DND-41 (cell line): ENCODE results near the gene ST3GAL4.

Source experiments
- EZH2 ChIP-seq: IDR thresholded peaks from 3 replicates; pipeline ENCODE4 v1.6.1; 2012; ENCODE audit warnings: borderline replicate concordance, low read depth, mild to moderate bottlenecking, moderate library complexity, low read length, inconsistent platforms; ENCODE audit not compliant: severe bottlenecking
- TF ChIP-seq, protein P1 (sequence below): IDR thresholded peaks from 2 replicates; pipeline ENCODE4 v1.5.1; 2012; ENCODE audit warnings: borderline replicate concordance, low read length, moderate library complexity, mild to moderate bottlenecking; ENCODE audit not compliant: poor library complexity, severe bottlenecking; ENCODE audit errors: extremely low read depth

DNA sequence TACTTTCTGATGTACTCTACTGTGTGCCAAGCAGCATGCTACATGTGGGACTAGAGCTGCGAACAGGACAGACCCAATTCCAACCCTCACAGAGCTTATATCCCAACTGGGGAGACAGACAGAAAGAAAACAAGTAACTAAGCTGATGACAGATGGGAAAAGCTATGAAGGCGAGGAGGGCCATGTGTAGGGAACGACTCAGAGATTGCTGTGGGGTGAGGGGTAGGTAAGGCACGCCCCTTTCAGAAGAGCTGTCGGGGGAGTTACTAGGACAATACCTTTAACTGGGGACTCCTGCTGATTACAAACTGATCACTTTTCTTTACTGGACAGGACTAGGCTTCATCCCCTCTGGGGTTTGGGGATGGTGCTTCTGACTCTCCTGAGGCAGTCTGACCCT, 48.9 kb downstream of the ST3GAL4 start:
- TF ChIP-seq EZH2: no peak
- TF ChIP-seq, protein P1, sequence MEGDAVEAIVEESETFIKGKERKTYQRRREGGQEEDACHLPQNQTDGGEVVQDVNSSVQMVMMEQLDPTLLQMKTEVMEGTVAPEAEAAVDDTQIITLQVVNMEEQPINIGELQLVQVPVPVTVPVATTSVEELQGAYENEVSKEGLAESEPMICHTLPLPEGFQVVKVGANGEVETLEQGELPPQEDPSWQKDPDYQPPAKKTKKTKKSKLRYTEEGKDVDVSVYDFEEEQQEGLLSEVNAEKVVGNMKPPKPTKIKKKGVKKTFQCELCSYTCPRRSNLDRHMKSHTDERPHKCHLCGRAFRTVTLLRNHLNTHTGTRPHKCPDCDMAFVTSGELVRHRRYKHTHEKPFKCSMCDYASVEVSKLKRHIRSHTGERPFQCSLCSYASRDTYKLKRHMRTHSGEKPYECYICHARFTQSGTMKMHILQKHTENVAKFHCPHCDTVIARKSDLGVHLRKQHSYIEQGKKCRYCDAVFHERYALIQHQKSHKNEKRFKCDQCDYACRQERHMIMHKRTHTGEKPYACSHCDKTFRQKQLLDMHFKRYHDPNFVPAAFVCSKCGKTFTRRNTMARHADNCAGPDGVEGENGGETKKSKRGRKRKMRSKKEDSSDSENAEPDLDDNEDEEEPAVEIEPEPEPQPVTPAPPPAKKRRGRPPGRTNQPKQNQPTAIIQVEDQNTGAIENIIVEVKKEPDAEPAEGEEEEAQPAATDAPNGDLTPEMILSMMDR: no peak
